HCEC 1CT (cell line): ENCODE data around the gene RHBDD2.
"Not testable (repeated sequence)": the region's sequence is repeated elsewhere in the genome, so short reads cannot be mapped to it uniquely, and the experiment has no call there.

ENCODE experiments used
- DNase-seq: peaks from one replicate; pipeline ENCODE4 v3.0.0-alpha.2; 2017

Gene RHBDD2

DNA sequence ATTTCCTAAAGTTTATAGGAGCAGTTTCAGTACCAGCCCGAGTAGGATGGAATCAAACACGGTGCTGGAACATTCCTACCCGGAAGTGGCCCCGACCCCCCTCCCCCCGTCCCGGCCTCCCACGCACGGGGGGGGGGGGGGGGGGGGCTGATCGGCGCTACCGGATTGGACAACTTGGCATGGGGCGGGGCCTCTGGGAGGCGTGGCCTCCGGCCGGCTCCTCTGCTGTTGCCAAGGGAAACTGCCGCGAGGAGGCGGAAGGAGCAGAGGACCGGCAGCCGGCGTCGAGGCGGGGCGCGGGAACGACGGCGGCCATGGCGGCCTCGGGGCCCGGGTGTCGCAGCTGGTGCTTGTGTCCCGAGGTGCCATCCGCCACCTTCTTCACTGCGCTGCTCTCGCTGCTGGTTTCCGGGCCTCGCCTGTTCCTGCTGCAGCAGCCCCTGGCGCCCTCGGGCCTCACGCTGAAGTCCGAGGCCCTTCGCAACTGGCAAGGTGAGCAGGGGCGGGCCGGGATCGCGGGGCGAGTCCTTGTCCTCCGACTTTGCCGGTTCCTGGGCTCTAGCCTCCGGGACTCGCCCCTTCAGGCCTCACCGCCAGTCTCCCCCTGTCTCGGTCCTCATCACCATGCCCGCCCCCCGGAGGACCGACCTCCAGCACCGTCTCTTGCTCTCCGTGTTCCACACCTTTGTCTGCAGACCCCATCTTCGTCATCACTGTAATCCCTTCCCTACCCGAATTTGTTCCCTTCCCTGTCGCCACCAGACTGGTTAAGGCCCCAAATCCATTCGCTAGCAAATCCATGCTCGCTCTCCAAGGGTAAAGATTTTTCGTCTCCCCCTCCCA lies at the start of gene RHBDD2:
Gene RHBDD2 (plus strand): TSS at position 266 of the 843 bp plus-strand sequence. CDS start 49 bp downstream, at position 315.
- DNase-seq, result peak; percentile 94

GRCh38 chr7:75829656-75830055 lies 49.2 kb upstream of the RHBDD2 start:
- peak; percentile 50 for DNase-seq

DNA sequence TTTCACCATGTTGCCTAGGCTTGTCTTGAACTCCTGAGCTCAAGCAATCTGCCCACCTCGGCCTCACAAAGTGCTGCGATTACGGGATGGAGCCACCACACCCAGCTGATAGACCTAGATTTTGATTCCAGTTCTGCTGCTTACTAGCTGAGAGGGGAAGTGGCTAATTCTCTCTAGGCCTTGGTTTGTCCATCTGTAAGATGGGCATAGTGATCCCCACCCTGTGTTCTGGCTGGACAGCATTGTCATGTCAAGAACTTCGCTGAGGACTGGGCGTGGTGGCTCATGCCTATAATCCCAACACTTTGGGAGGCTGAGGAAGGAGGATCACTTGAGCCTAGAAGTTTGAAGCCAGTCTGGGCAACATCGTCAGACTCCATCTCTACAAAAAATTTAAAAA lies 47.9 kb upstream of the RHBDD2 start:
- DNase-seq, result no peak

GRCh38 chr7:75833662-75834061 lies 45.2 kb upstream of the RHBDD2 start:
- DNase-seq, result not testable (repeated sequence)

DNA sequence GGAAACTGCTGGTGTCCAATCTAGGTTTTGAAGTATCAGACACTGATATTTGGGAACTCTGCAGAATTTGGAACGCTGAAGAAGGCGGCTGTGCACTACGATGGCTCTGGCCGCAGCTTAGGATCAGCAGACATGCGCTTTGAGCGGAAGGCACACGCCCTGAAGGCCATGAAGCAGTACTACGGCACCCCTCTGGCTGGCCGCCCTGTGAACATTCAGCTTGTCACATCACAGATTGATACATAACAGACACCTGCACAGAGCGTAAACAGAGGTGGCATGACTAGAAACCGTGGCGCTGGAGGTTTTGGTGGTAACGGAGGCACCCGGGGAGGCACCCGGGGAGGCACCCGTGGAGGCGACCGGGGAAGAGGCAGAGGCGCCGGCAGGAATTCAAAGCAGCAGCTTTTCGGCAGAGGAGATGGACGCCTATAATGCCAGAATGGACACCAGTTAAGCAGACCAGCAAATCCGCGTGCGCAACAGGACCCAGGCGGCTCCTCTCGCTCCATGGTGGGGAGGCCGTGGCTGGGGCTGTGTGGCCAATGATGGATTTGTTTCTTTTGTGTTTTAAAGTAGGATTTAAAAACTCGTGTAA lies 43.0 kb upstream of the RHBDD2 start:
- no peak for DNase-seq

- no peak for DNase-seq
These were observed 42.0 kb upstream of the RHBDD2 start for GRCh38 chr7:75836798-75837197.

- not testable (repeated sequence) for DNase-seq
These were observed 40.4 kb upstream of the RHBDD2 start for GRCh38 chr7:75838281-75838930.

GRCh38 chr7:75840029-75840428 lies 38.8 kb upstream of the RHBDD2 start:
- DNase-seq, result no peak

- peak; percentile 98 for DNase-seq
These were observed 35.9 kb upstream of the RHBDD2 start for GRCh38 chr7:75842836-75843446.

GRCh38 chr7:75843613-75844116 lies 35.2 kb upstream of the RHBDD2 start:
- no peak for DNase-seq

DNA sequence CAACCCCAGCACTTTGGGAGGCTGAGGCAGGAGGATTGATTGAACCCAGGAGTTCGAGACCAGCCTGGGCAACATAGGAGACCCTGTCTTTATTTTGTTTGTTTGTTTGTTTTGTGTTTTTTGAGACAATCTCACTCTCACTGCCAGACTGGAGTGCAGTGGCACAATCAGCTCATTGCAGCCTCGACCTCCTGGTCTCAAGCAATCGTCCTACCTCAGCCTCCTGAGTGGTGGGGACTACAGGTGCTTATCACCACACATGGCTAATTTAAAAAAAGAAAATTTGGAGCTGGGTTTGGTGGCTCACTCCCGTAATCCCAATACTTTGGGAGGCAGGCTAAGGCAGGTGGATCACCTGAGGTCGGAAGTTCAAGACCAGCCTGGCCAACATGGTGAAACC lies 34.7 kb upstream of the RHBDD2 start:
- DNase-seq, result no peak

GRCh38 chr7:75845132-75845531 lies 33.7 kb upstream of the RHBDD2 start:
- DNase-seq, result not testable (repeated sequence)

DNA sequence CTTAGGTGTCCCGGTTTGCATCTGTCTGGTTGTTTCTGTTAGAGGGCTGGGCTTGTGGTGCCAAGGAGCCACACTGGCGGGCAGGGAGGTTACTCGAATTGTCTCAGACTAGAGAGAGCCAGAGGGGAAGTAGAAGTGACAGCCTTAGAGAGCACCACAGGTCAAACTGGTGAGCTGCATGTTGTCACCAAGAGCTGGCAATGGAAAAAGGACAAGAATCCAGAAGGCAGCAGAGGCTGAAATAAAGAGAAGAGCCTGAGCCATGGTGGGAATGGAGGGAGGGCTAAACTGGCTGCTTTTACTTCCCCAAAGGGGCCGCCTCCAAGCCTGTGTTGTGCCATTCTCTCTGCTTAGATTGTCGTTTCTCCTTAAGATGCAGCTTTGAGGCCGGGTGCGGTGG lies 31.1 kb upstream of the RHBDD2 start:
- no peak for DNase-seq

DNA sequence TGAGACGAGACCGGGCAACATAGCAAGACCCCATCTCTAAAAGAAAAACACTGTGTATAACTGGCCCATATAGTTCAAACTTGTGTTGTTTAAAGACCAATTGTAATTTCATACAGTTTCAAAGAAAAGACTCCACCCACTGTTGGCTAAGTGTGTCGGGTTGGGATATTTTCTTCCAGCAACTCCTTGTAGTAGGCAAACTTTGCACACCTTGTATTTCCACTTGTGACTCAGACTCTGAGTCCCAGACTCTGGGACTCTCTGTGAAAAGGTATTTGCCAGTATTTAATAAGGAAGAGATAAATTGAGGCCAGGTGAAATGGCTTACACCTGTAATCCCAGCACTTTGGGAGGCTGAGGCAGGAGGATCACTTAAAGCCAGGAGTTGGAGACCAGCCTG lies 29.3 kb upstream of the RHBDD2 start:
- DNase-seq, result no peak

DNA sequence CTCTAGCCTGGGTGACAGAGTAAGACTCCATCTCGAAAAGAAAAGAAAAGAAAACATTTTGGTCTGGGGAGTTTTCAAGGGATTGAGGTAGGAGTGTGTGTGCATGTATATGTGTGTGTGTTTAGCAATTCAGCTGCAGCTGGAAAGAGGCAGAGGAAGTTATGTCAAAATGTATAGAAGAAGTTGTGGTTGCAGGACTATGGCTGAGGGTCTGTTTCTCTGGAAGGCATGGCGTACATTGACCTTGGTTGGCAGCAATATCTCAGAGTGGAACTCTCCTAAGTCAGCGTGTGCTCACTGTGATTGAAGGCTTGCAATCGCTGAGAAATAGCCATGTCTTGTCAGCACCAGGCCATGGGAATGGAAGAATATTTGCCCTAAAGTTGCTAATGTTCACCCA lies 28.6 kb upstream of the RHBDD2 start:
- no peak for DNase-seq

- peak; percentile 68 for DNase-seq
These were observed 24.6 kb upstream of the RHBDD2 start for GRCh38 chr7:75854233-75854632.

GRCh38 chr7:75854813-75855345 lies 24.0 kb upstream of the RHBDD2 start:
- DNase-seq, result peak; percentile 32

GRCh38 chr7:75856536-75856935 lies 22.3 kb upstream of the RHBDD2 start:
- no peak for DNase-seq

- no peak for DNase-seq
These were observed 20.4 kb upstream of the RHBDD2 start for GRCh38 chr7:75858410-75858809.

- peak; percentile 84 for DNase-seq
These were observed 17.2 kb upstream of the RHBDD2 start for GRCh38 chr7:75861636-75862035.

DNA sequence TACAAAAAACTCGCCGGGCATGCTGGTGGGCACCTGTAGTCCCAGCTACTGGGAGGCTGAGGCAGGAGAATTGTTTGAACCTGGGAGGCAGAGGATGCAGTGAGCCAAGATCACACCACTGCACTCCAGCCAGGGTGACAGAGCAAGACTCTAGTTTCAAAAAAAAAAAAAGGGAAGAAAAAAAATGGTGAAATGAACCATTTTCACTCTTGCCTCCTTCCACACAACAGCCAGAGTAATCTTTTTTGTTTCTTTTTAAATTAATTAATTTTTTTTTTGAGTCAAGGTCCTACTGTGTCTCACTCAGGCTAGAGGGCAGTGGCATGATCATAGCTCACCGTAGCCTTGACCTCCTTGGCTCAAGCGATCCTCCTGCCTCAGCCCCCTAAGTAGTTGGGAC lies 14.6 kb upstream of the RHBDD2 start:
- DNase-seq, result not testable (repeated sequence)

- DNase-seq, result peak; percentile 83
These were observed 12.7 kb upstream of the RHBDD2 start for GRCh38 chr7:75866114-75866488.
